Coronary artery (tissue), 2 donors: ENCODE measurements around the gene TFF3.

Experiments used
- DNase-seq: peaks from one replicate; pipeline ENCODE4 v3.0.0-alpha.2; 2017; ENCODE audit warnings: low spot score
- H3K27ac ChIP-seq, 2 donors: fragments of 200-600 bp; sonication (generic); one replicate each; pipeline ENCODE4 v1.5.1; 2016 to 2019
- H3K4me3 ChIP-seq: fragments of 200-600 bp; sonication (generic); 2 replicates; pipeline ENCODE4 v1.5.1; 2016; ENCODE audit warnings: mild to moderate bottlenecking, moderate library complexity
- TF ChIP-seq, protein P1 (sequence below): fragments of 200-600 bp; sonication (generic); IDR thresholded peaks from one replicate; pipeline ENCODE4 v1.5.1; 2019; ENCODE audit warnings: antibody characterized with exemption

The TFF3 gene

DNA sequence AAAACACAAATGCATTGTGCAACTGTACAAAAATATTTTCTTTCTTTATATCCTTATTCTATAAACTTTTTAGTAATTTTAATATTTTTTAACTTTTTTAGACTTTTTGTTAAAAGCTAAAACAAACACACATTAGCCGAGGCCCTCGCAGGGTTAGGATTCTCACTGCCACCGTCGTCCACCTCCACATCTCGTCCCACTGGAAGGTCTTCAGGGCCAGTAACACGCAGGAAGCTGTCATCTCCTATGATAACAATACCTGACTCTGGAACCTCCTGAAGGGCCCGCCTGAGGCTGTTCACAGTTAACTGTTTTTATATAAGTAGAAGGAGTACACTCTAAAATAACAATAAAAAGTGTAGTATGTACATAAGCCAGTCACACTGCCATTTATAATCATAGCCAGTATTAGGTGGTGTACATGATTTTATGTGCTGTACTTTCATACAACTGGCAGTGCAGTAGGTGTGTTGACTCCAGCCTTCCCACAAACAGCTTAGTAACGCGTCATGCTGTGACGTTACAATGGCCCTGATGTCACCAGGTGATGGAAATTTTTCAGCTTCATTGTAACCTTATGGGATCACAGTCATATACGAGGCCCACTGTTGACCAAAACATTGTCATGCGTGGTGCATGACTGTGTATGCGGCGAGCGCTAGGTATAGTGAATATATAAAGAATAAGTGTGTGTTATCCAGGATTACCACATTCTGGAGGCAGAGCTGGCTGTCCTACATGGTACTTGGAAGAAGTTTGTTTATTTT lies 26.8 kb upstream of the TFF3 start:
- no peak overlapping the region for H3K4me3 ChIP-seq
- TF ChIP-seq, protein P1, sequence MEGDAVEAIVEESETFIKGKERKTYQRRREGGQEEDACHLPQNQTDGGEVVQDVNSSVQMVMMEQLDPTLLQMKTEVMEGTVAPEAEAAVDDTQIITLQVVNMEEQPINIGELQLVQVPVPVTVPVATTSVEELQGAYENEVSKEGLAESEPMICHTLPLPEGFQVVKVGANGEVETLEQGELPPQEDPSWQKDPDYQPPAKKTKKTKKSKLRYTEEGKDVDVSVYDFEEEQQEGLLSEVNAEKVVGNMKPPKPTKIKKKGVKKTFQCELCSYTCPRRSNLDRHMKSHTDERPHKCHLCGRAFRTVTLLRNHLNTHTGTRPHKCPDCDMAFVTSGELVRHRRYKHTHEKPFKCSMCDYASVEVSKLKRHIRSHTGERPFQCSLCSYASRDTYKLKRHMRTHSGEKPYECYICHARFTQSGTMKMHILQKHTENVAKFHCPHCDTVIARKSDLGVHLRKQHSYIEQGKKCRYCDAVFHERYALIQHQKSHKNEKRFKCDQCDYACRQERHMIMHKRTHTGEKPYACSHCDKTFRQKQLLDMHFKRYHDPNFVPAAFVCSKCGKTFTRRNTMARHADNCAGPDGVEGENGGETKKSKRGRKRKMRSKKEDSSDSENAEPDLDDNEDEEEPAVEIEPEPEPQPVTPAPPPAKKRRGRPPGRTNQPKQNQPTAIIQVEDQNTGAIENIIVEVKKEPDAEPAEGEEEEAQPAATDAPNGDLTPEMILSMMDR: no peak
- DNase-seq: no peak
- H3K27ac ChIP-seq: no peak overlapping the region

- no peak overlapping the region for H3K4me3 ChIP-seq
- no peak overlapping the region for H3K27ac ChIP-seq
- TF ChIP-seq, protein P1: no peak
- DNase-seq: peak; percentile 45
Observed at GRCh38 chr21:42340187-42341050, 25.2 kb upstream of the TFF3 start.

GRCh38 chr21:42338729-42339715 lies 23.8 kb upstream of the TFF3 start:
- Histone ChIP-seq H3K27ac (no peak overlapping the region), H3K4me3 (no peak overlapping the region)
- TF ChIP-seq, protein P1: no peak
- DNase-seq: peak; percentile 52

GRCh38 chr21:42337830-42338728 lies 22.9 kb upstream of the TFF3 start:
- TF ChIP-seq, protein P1: no peak
- no peak overlapping the region for H3K27ac ChIP-seq
- no peak overlapping the region for H3K4me3 ChIP-seq
- peak; percentile 53 for DNase-seq

DNA sequence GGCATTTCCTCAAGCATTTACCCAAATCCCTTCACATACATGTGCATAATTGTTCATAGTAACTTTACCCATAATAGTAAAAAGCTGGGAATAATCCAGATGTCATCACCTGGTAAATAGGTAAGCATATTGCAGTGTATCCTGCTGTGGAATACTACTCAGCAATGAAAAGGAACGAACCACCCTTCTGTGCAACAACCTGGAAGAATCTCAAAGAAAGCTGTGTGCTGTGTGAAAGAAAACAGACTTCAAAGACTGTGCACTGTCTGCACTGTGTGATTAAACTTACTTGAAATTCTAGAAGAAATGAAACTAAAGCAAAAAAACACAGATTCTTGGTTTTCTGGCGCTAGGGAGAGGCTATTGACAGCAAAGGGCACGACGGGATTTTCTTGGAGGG lies 22.1 kb upstream of the TFF3 start:
- DNase-seq: no peak
- TF ChIP-seq, protein P1: no peak
- Histone ChIP-seq H3K27ac (no peak overlapping the region), H3K4me3 (no peak overlapping the region)

- Histone ChIP-seq H3K27ac (no peak overlapping the region), H3K4me3 (no peak overlapping the region)
- DNase-seq: peak; percentile 49
- TF ChIP-seq, protein P1: no peak
Observed at GRCh38 chr21:42336054-42336453, 20.8 kb upstream of the TFF3 start.
